ENCODE results near the gene ANKS4B. TPM values are rescaled to one million over a fixed set of nuclear protein-coding genes. Genes with fewer than 3 reads are reported as not detected.
"Not testable (repeated sequence)": the region's sequence is repeated elsewhere in the genome, so short reads cannot be mapped to it uniquely, and the experiment has no call there.

The ANKS4B gene
- total and polyA plus RNA-seq, 5 donors from 2014 or later: not detected

- ATAC-seq (ENCODE audit: low read depth in 2 of 2) (no peak), DNase-seq (no peak)
- Histone ChIP-seq H3K27ac (ENCODE audit: insufficient read depth, low read length, poor library complexity, severe bottlenecking) (no peak overlapping the region), H3K4me1 (ENCODE audit: control insufficient read depth, insufficient read depth, low read length, poor library complexity, severe bottlenecking) (peaks cover 6% of the 10 kb centered on the region), H3K27me3 (ENCODE audit: control insufficient read depth, insufficient read depth, low read length) (peaks cover 3% of the 10 kb centered on the region), H3K9me3 (ENCODE audit: control insufficient read depth in 2 of 2, low read length in 2 of 2) (no peaks in the 10 kb centered on the region), H3K36me3 (ENCODE audit: control insufficient read depth, insufficient read depth, low read length) (no peaks in the 10 kb centered on the region), H3K4me3 (ENCODE audit: low read depth, low read length) (no peak overlapping the region)
- no peaks in the 10 kb centered on the region for H3K36me3 Mint-ChIP-seq
- H3K27me3 Mint-ChIP-seq: peaks cover 11% of the 10 kb centered on the region
- H3K9me3 Mint-ChIP-seq: peaks cover 0 to 5% (median 0%) of the 10 kb centered on the region in 7 donors
- H3K4me3 Mint-ChIP-seq: no peak overlapping the region
- no peak overlapping the region for H3K27ac Mint-ChIP-seq
- peaks cover 0 to 6% (median 2%) of the 10 kb centered on the region in 4 donors for H3K4me1 Mint-ChIP-seq
These were observed 42.9 kb upstream of the ANKS4B start for GRCh38 chr16:21190599-21190998.

DNA sequence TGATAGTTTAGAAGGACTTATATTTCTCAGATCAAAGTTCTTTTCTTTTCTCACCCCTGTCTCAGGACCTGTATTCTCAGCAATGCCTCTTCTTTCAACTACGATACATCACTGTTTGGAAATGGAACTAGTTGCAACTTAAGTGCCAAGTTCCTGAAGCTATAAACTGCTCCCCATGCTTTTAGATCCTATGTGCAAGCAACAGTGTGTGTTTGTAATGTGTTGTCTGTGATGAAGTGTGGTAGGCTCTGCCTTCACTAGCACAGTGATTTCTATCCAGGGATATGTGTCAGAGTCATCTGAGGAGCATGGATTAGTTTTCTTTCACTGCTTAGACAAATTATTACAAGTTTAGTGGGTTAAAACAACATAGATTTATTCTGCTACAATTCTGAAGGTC, 40.5 kb upstream of the ANKS4B start:
- Mint-ChIP-seq H3K4me3 (no peak overlapping the region), H3K4me1 (peaks cover 0 to 6% (median 2%) of the 10 kb centered on the region in 4 donors), H3K27ac (no peak overlapping the region), H3K27me3 (peaks cover 11% of the 10 kb centered on the region), H3K9me3 (peaks cover 0 to 4% (median 0%) of the 10 kb centered on the region in 7 donors), H3K36me3 (no peaks in the 10 kb centered on the region)
- no peak for DNase-seq
- ATAC-seq (ENCODE audit: low read depth in 2 of 2): no peak
- Histone ChIP-seq H3K27me3 (ENCODE audit: control insufficient read depth, insufficient read depth, low read length) (peaks cover 3% of the 10 kb centered on the region), H3K4me3 (ENCODE audit: low read depth, low read length) (no peak overlapping the region), H3K9me3 (ENCODE audit: control insufficient read depth in 2 of 2, low read length in 2 of 2) (no peaks in the 10 kb centered on the region), H3K27ac (ENCODE audit: insufficient read depth, low read length, poor library complexity, severe bottlenecking) (no peak overlapping the region), H3K4me1 (ENCODE audit: control insufficient read depth, insufficient read depth, low read length, poor library complexity, severe bottlenecking) (peaks cover 6% of the 10 kb centered on the region), H3K36me3 (ENCODE audit: control insufficient read depth, insufficient read depth, low read length) (no peaks in the 10 kb centered on the region)

DNA sequence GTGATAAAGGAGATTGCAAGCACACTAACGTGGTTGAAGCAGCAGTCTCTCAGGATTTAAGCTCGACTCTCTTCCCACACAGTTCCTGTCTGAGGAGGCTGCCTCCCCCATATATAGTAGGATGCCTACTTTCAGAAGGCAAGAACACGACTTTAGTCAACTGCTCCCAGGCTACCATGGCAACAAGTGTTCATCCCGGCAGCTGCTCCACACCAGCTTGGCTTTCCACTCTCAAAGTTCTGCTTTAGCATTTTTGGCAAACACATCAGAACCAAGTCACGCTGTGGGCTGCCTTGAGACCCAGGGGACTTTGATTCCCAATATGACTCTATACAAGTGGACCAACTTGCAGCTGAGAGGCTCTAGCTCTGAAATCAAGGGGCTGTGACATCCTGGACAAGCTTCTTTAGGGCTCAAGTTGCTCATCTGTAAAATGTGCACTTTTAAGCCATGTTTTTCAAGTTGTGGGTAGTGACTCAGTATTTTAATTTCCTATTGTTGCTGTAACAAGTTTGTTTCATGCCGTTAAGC, 38.7 kb upstream of the ANKS4B start:
- no peak overlapping the region for H3K27ac ChIP-seq (ENCODE audit: insufficient read depth, low read length, poor library complexity, severe bottlenecking)
- peaks cover 12% of the 10 kb centered on the region for H3K27me3 Mint-ChIP-seq
- no peaks in the 10 kb centered on the region for H3K9me3 ChIP-seq (ENCODE audit: control insufficient read depth in 2 of 2, low read length in 2 of 2)
- ATAC-seq (ENCODE audit: low read depth in 2 of 2) (no peak), DNase-seq (no peak)
- peaks cover 0 to 6% (median 0%) of the 10 kb centered on the region in 7 donors for H3K9me3 Mint-ChIP-seq
- no peak overlapping the region for H3K4me3 ChIP-seq (ENCODE audit: low read depth, low read length)
- no peaks in the 10 kb centered on the region for H3K36me3 Mint-ChIP-seq
- H3K27ac Mint-ChIP-seq: no peak overlapping the region
- H3K4me1 Mint-ChIP-seq: no peaks in the 10 kb centered on the region
- H3K4me1 ChIP-seq (ENCODE audit: control insufficient read depth, insufficient read depth, low read length, poor library complexity, severe bottlenecking): no peaks in the 10 kb centered on the region
- peaks cover 3% of the 10 kb centered on the region for H3K27me3 ChIP-seq (ENCODE audit: control insufficient read depth, insufficient read depth, low read length)
- H3K36me3 ChIP-seq (ENCODE audit: control insufficient read depth, insufficient read depth, low read length): no peaks in the 10 kb centered on the region
- no peak overlapping the region for H3K4me3 Mint-ChIP-seq

DNA sequence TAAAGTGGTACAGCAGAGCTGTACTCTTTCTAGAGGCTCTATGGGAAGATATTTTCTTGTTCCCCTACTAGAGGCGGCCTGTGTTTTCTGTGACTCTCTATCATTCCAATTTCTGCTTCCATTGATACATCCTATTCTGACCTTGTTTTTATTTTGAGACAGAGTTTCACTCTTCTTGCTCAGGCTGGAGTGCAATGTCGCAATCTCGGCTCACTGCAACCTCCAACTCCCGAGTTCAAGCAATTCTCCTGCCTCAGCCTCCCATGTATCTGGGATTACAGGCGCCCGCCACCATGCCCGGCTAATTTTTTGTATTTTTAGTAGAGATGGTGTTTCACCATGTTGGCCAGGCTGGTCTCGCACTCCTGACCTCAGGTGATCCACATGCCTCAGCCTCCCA, 38.2 kb upstream of the ANKS4B start:
- DNase-seq; H3K4me3 ChIP-seq (ENCODE audit: low read depth, low read length); H3K27ac ChIP-seq (ENCODE audit: insufficient read depth, low read length, poor library complexity, severe bottlenecking); H3K9me3 ChIP-seq (ENCODE audit: control insufficient read depth in 2 of 2, low read length in 2 of 2); H3K27me3 Mint-ChIP-seq; H3K36me3 Mint-ChIP-seq; ATAC-seq (ENCODE audit: low read depth in 2 of 2); H3K27ac Mint-ChIP-seq; H3K4me3 Mint-ChIP-seq; H3K4me1 ChIP-seq (ENCODE audit: control insufficient read depth, insufficient read depth, low read length, poor library complexity, severe bottlenecking); H3K36me3 ChIP-seq (ENCODE audit: control insufficient read depth, insufficient read depth, low read length); H3K4me1 Mint-ChIP-seq; H3K27me3 ChIP-seq (ENCODE audit: control insufficient read depth, insufficient read depth, low read length); H3K9me3 Mint-ChIP-seq: not testable (repeated sequence)

DNA sequence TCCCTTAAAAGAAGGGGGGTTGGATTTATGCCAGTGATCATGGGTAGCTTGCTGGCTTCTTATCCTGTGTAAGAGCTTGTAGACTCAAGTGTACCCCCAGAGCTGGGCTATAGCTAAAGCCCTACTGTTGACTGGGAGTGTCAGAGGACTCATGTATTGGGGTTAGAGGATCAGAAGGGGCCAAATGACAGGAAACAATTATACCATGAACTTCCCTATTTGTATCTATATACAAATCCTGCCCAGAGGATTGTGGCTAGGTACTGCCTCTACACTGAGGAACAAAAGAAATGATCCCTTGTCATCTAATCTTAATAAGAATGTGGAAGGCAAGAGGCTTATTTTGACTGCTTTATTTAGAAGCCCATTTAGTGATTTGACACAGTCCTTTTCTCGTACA, 36.4 kb upstream of the ANKS4B start:
- Histone ChIP-seq H3K27me3 (ENCODE audit: control insufficient read depth, insufficient read depth, low read length) (peaks cover 10% of the 10 kb centered on the region), H3K36me3 (ENCODE audit: control insufficient read depth, insufficient read depth, low read length) (no peaks in the 10 kb centered on the region), H3K27ac (ENCODE audit: insufficient read depth, low read length, poor library complexity, severe bottlenecking) (no peak overlapping the region), H3K4me3 (ENCODE audit: low read depth, low read length) (no peak overlapping the region), H3K4me1 (ENCODE audit: control insufficient read depth, insufficient read depth, low read length, poor library complexity, severe bottlenecking) (no peaks in the 10 kb centered on the region), H3K9me3 (ENCODE audit: control insufficient read depth in 2 of 2, low read length in 2 of 2) (no peaks in the 10 kb centered on the region)
- no peak for ATAC-seq (ENCODE audit: low read depth in 2 of 2)
- Mint-ChIP-seq H3K27ac (no peak overlapping the region), H3K27me3 (peaks cover 14% of the 10 kb centered on the region), H3K4me1 (no peaks in the 10 kb centered on the region), H3K36me3 (no peaks in the 10 kb centered on the region), H3K4me3 (no peak overlapping the region), H3K9me3 (peaks cover 0 to 6% (median 0%) of the 10 kb centered on the region in 7 donors)
- no peak for DNase-seq

DNA sequence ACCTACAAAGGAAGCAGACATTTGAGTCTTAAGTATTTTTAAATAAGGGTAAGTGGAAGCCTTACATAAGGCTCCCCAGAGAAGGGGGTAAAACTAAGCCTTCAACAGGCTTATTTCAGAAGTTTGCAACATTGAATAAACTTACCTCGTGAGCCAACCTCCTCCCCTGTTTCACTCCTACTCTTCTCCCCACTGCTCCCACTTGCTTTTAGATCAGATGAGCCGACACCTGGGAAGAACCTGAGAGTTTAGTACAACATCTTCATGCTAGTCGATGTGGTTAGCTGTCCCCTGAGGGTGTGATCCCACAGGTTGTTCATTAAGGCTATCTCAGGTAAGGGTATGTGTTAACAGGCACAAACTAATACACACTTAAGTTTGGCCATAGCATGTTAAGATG, 35.9 kb upstream of the ANKS4B start:
- no peaks in the 10 kb centered on the region for H3K4me1 ChIP-seq (ENCODE audit: control insufficient read depth, insufficient read depth, low read length, poor library complexity, severe bottlenecking)
- peaks cover 10% of the 10 kb centered on the region for H3K27me3 ChIP-seq (ENCODE audit: control insufficient read depth, insufficient read depth, low read length)
- no peak overlapping the region for H3K27ac ChIP-seq (ENCODE audit: insufficient read depth, low read length, poor library complexity, severe bottlenecking)
- Mint-ChIP-seq H3K36me3 (no peaks in the 10 kb centered on the region), H3K27me3 (peaks cover 17% of the 10 kb centered on the region), H3K27ac (no peak overlapping the region), H3K4me1 (no peaks in the 10 kb centered on the region), H3K9me3 (peaks cover 0 to 6% (median 0%) of the 10 kb centered on the region in 7 donors), H3K4me3 (no peak overlapping the region)
- H3K9me3 ChIP-seq (ENCODE audit: control insufficient read depth in 2 of 2, low read length in 2 of 2): no peaks in the 10 kb centered on the region
- no peak for ATAC-seq (ENCODE audit: low read depth in 2 of 2)
- DNase-seq: no peak
- H3K4me3 ChIP-seq (ENCODE audit: low read depth, low read length): no peak overlapping the region
- no peaks in the 10 kb centered on the region for H3K36me3 ChIP-seq (ENCODE audit: control insufficient read depth, insufficient read depth, low read length)

- H3K4me3 Mint-ChIP-seq: no peak overlapping the region
- DNase-seq: no peak
- H3K36me3 ChIP-seq (ENCODE audit: control insufficient read depth, insufficient read depth, low read length): no peaks in the 10 kb centered on the region
These were observed 33.8 kb upstream of the ANKS4B start for GRCh38 chr16:21199607-21200218.

DNA sequence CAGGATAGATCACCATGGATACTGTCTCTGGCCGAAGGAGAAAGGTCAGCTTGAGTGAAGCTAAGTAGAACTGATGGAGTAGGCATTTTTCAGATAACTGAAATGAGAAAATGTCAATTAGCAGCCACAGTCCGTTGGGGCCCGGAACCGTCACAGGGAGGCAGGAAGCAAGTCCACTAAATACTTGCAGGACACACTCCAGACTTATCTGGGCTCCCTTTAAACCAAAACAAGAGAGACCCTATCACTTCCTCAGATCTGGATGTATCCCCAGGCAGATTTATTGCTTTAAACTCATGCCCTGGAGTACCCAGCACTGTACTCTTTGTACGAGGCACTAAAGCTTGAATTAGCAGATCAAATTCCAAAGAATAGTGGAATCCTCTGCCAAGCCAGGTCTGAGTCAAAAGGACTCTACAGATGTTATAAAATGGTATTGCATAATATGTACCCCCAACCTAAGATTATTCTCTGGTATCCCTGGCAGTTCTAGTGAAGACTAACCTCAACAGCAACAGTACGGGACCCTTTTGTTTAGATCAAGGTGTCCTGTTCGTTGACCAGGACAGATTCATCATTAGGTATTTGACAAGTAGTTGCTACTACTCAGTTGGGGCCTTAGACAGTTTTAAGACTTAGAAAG, 30.2 kb upstream of the ANKS4B start:
- Histone ChIP-seq H3K27ac (ENCODE audit: insufficient read depth, low read length, poor library complexity, severe bottlenecking) (no peak overlapping the region), H3K27me3 (ENCODE audit: control insufficient read depth, insufficient read depth, low read length) (peaks cover 12% of the 10 kb centered on the region), H3K36me3 (ENCODE audit: control insufficient read depth, insufficient read depth, low read length) (no peaks in the 10 kb centered on the region), H3K9me3 (ENCODE audit: control insufficient read depth in 2 of 2, low read length in 2 of 2) (no peaks in the 10 kb centered on the region), H3K4me1 (ENCODE audit: control insufficient read depth, insufficient read depth, low read length, poor library complexity, severe bottlenecking) (no peaks in the 10 kb centered on the region), H3K4me3 (ENCODE audit: low read depth, low read length) (no peak overlapping the region)
- H3K27ac Mint-ChIP-seq: no peak overlapping the region
- no peak for ATAC-seq (ENCODE audit: low read depth in 2 of 2)
- no peak overlapping the region for H3K4me3 Mint-ChIP-seq
- peaks cover 12% of the 10 kb centered on the region for H3K27me3 Mint-ChIP-seq
- no peak for DNase-seq
- no peaks in the 10 kb centered on the region for H3K36me3 Mint-ChIP-seq
- H3K4me1 Mint-ChIP-seq: no peaks in the 10 kb centered on the region
- H3K9me3 Mint-ChIP-seq: peaks cover 0 to 2% (median 0%) of the 10 kb centered on the region in 7 donors

More at GRCh38 chr16:21199607-21200218, 33.8 kb upstream of the ANKS4B start:
- Mint-ChIP-seq H3K4me1 (no peaks in the 10 kb centered on the region), H3K27me3 (peaks cover 12% of the 10 kb centered on the region), H3K36me3 (no peaks in the 10 kb centered on the region), H3K9me3 (peaks cover 0 to 4% (median 0%) of the 10 kb centered on the region in 7 donors), H3K27ac (no peak overlapping the region)
- Histone ChIP-seq H3K4me3 (ENCODE audit: low read depth, low read length) (no peak overlapping the region), H3K27ac (ENCODE audit: insufficient read depth, low read length, poor library complexity, severe bottlenecking) (no peak overlapping the region), H3K27me3 (ENCODE audit: control insufficient read depth, insufficient read depth, low read length) (peaks cover 6% of the 10 kb centered on the region), H3K4me1 (ENCODE audit: control insufficient read depth, insufficient read depth, low read length, poor library complexity, severe bottlenecking) (no peaks in the 10 kb centered on the region), H3K9me3 (ENCODE audit: control insufficient read depth in 2 of 2, low read length in 2 of 2) (no peaks in the 10 kb centered on the region)
- no peak for ATAC-seq (ENCODE audit: low read depth in 2 of 2)

All from CD4-positive, CD25-positive, alpha-beta regulatory T cell (primary cell).